H1 (cell line): ENCODE data around the gene KRTAP29-1. TPM values are rescaled to one million over a fixed set of nuclear protein-coding genes. Genes with fewer than 3 reads are reported as not detected.

Source experiments
- CTCF ChIA-PET: fragments of 300-600 bp; sonication (Branson Sonifier 250); formaldehyde crosslinking; loops from one replicate; lab custom pipeline; 2021; ENCODE audit not compliant: partially characterized antibody; lab: Charles Lee
- POLR2A ChIA-PET: fragments of 300-600 bp; sonication (Branson Sonifier 250); formaldehyde crosslinking; loops from one replicate; lab custom pipeline; 2021; ENCODE audit warnings: inconsistent platforms; ENCODE audit not compliant: partially characterized antibody; lab: Charles Lee
- DNase-seq, 2 experiments: peaks; one replicate each; pipeline versions ENCODE4 v3.0.0 to v3.0.0-alpha.2; 2010 to 2022; ENCODE audit warnings: low spot score in 2 of 2, low read depth in 1 of 2, mixed read lengths in 1 of 2
- FAIRE-seq: peaks from 2 replicates; lab custom pipeline; 2011; peaks lifted over from hg19 to GRCh38; lab: Jason Lieb, UNC
- H2AFZ ChIP-seq: 2 replicates; pipeline ENCODE4 v1.8.1; 2012; ENCODE audit warnings: low read length, inconsistent platforms
- H2AK5ac ChIP-seq: 2 replicates; pipeline ENCODE4 v1.6.1; 2013; ENCODE audit warnings: low read depth, low read length
- H2BK120ac ChIP-seq: replicated peaks from 2 replicates; pipeline ENCODE3; 2013; ENCODE audit warnings: low read depth, low read length, inconsistent platforms
- H2BK12ac ChIP-seq: 2 replicates; pipeline ENCODE4 v1.6.1; 2013; ENCODE audit warnings: low read depth, low read length
- H2BK15ac ChIP-seq: 2 replicates; pipeline ENCODE4 v1.6.1; 2013; ENCODE audit warnings: low read length
- H2BK20ac ChIP-seq: 2 replicates; pipeline ENCODE4 v1.6.1; 2013; ENCODE audit warnings: low read length
- H2BK5ac ChIP-seq: 2 replicates; pipeline ENCODE4 v1.6.1; 2013; ENCODE audit warnings: low read depth, low read length
- H3K14ac ChIP-seq: 2 replicates; pipeline ENCODE4 v1.6.1; 2013; ENCODE audit warnings: inconsistent platforms; ENCODE audit not compliant: insufficient read length
- H3K18ac ChIP-seq: 2 replicates; pipeline ENCODE4 v1.6.1; 2013; ENCODE audit warnings: low read length; ENCODE audit errors: extremely low read depth
- H3K23ac ChIP-seq: 2 replicates; pipeline ENCODE4 v1.6.1; 2013; ENCODE audit warnings: inconsistent platforms; ENCODE audit not compliant: insufficient read length
- H3K23me2 ChIP-seq: 2 replicates; pipeline ENCODE4 v1.6.1; 2013; ENCODE audit warnings: low read depth, low read length
- H3K27ac ChIP-seq: 2 replicates; pipeline ENCODE4 v1.6.1; 2011; ENCODE audit warnings: low read depth, low read length, inconsistent platforms
- H3K27me3 ChIP-seq, 4 experiments: replicated peaks in 1 of 4; 1 replicate in 1 of 4; 2 replicates in 3 of 4; pipeline versions ENCODE4 v1.6.1 to v1.8.1; 2011 to 2013; ENCODE audit warnings: low read length in 3 of 4, mild to moderate bottlenecking in 3 of 4, inconsistent platforms in 2 of 4, mixed read lengths in 2 of 4, moderate library complexity in 1 of 4; ENCODE audit not compliant: control insufficient read depth in 3 of 4, insufficient read depth in 3 of 4; ENCODE audit errors: extremely low read depth in 1 of 4
- H3K36me3 ChIP-seq, 4 experiments: 2 replicates each; pipeline versions ENCODE4 v1.6.1 to v1.8.1; 2011 to 2013; ENCODE audit warnings: mild to moderate bottlenecking in 4 of 4, low read length in 3 of 4, moderate library complexity in 2 of 4, control low read depth in 1 of 4, inconsistent platforms in 1 of 4; ENCODE audit not compliant: insufficient read depth in 4 of 4, control insufficient read depth in 2 of 4
- H3K4ac ChIP-seq: replicated peaks from 2 replicates; pipeline ENCODE3; 2013; ENCODE audit warnings: low read length, low read depth, mixed read lengths, inconsistent platforms; ENCODE audit not compliant: insufficient read length
- H3K4me1 ChIP-seq, 4 experiments: replicated peaks in 1 of 4; 1 replicate in 1 of 4; 2 replicates in 3 of 4; pipeline versions ENCODE4 v1.6.1 to v1.8.1; 2011 to 2013; ENCODE audit warnings: low read length in 3 of 4, inconsistent platforms in 2 of 4, mixed read lengths in 1 of 4; ENCODE audit not compliant: insufficient read depth in 4 of 4, control insufficient read depth in 3 of 4
- H3K4me2 ChIP-seq, 2 experiments: 2 replicates each; pipeline versions ENCODE4 v1.6.1 to v1.8.1; 2011 to 2013; ENCODE audit warnings: low read depth in 2 of 2, low read length in 2 of 2, control low read depth in 1 of 2, inconsistent platforms in 1 of 2, mild to moderate bottlenecking in 1 of 2; ENCODE audit not compliant: insufficient read depth in 1 of 2
- H3K4me3 ChIP-seq, 4 experiments: fragments of 200-600, 300-600 bp in 1 of 4; sonication (generic), shearing (Covaris generic), sonication (Bioruptor Twin) in 1 of 4; 2 replicates each; pipeline versions ENCODE4 v1.5.1 to v1.8.1; 2011 to 2016; ENCODE audit warnings: low read length in 4 of 4, low read depth in 3 of 4, control low read depth in 2 of 4, inconsistent platforms in 2 of 4, mild to moderate bottlenecking in 2 of 4, mixed read lengths in 1 of 4, moderate library complexity in 1 of 4; ENCODE audit not compliant: insufficient read depth in 2 of 4; ENCODE audit errors: extremely low read depth in 1 of 4
- H3K56ac ChIP-seq: replicated peaks from 2 replicates; pipeline ENCODE3; 2013; ENCODE audit warnings: low read depth, mild to moderate bottlenecking, mixed read lengths, low read length, inconsistent platforms; ENCODE audit not compliant: insufficient read length
- H3K79me1 ChIP-seq: 2 replicates; pipeline ENCODE4 v1.6.1; 2013; ENCODE audit warnings: low read depth, low read length, control low read depth
- H3K79me2 ChIP-seq, 2 experiments: 2 replicates each; pipeline versions ENCODE4 v1.6.1 to v1.8.1; 2012 to 2013; ENCODE audit warnings: low read length in 2 of 2, mild to moderate bottlenecking in 2 of 2, inconsistent platforms in 1 of 2; ENCODE audit not compliant: insufficient read depth in 2 of 2, control insufficient read depth in 1 of 2
- H3K9ac ChIP-seq, 4 experiments: replicated peaks in 1 of 4; 1 replicate in 1 of 4; 2 replicates in 3 of 4; pipeline versions ENCODE4 v1.6.1 to v1.8.1; 2011 to 2013; ENCODE audit warnings: low read depth in 3 of 4, low read length in 3 of 4, control low read depth in 2 of 4, mild to moderate bottlenecking in 2 of 4, moderate library complexity in 2 of 4, inconsistent platforms in 1 of 4; ENCODE audit errors: extremely low read depth in 1 of 4
- H3K9me3 ChIP-seq, 2 experiments: 2 replicates each; pipeline versions ENCODE4 v1.6.1 to v1.8.1; 2012 to 2013; ENCODE audit warnings: mild to moderate bottlenecking in 2 of 2, moderate library complexity in 2 of 2, control low read depth in 1 of 2, inconsistent platforms in 1 of 2, low read depth in 1 of 2, low read length in 1 of 2, mixed read lengths in 1 of 2; ENCODE audit not compliant: insufficient read depth in 2 of 2
- H4K20me1 ChIP-seq, 2 experiments: replicated peaks in 1 of 2; 2 replicates each; pipeline versions ENCODE3 to v1.8.1; 2011 to 2013; ENCODE audit warnings: inconsistent platforms in 2 of 2, low read length in 2 of 2, mild to moderate bottlenecking in 1 of 2; ENCODE audit not compliant: insufficient read depth in 2 of 2, control insufficient read depth in 1 of 2
- H4K5ac ChIP-seq: 2 replicates; pipeline ENCODE4 v1.6.1; 2013; ENCODE audit warnings: low read length, low read depth, mixed read lengths, inconsistent platforms; ENCODE audit not compliant: insufficient read length
- H4K8ac ChIP-seq: 2 replicates; pipeline ENCODE4 v1.8.0; 2013; ENCODE audit warnings: mild to moderate bottlenecking, moderate library complexity, low read length, inconsistent platforms; ENCODE audit not compliant: insufficient read depth; ENCODE audit errors: extremely low read depth
- H4K91ac ChIP-seq: replicated peaks from 2 replicates; pipeline ENCODE3; 2013; ENCODE audit warnings: low read length, mixed read lengths, inconsistent platforms; ENCODE audit not compliant: insufficient read length
- BCL11A ChIP-seq, 2 experiments: IDR thresholded peaks; one replicate each; pipeline ENCODE4 v1.6.1; 2011; ENCODE audit warnings: low read depth in 2 of 2, low read length in 2 of 2, mild to moderate bottlenecking in 2 of 2
- CBX5 ChIP-seq: fragments of 300-800, 300-1000 bp; sonication (generic); IDR thresholded peaks from 2 replicates; pipeline ENCODE4 v1.7.1; 2016; ENCODE audit warnings: antibody characterized with exemption, low read length, low read depth
- CEBPB ChIP-seq: IDR thresholded peaks from 2 replicates; pipeline ENCODE4 v1.6.1; 2012; ENCODE audit warnings: low read depth, low read length
- EGR1 ChIP-seq: IDR thresholded peaks from 2 replicates; pipeline ENCODE4 v1.6.1; 2011; ENCODE audit warnings: low read depth, low read length, borderline replicate concordance
- MAFK ChIP-seq: IDR thresholded peaks from 2 replicates; pipeline ENCODE4 v1.6.1; 2012; ENCODE audit warnings: low read depth, mild to moderate bottlenecking, improper control_type of control experiment, low read length
- RAD21 ChIP-seq, 2 experiments: IDR thresholded peaks in 1 of 2; conservative IDR thresholded peaks in 1 of 2; 2 replicates each; pipeline ENCODE4 v1.6.1; 2011; ENCODE audit warnings: low read depth in 2 of 2, low read length in 2 of 2, improper control_type of control experiment in 1 of 2, inconsistent platforms in 1 of 2, mild to moderate bottlenecking in 1 of 2, moderate library complexity in 1 of 2
- RFX5 ChIP-seq: IDR thresholded peaks from 2 replicates; pipeline ENCODE4 v1.6.1; 2011; ENCODE audit warnings: low read depth, low read length, improper control_type of control experiment, borderline replicate concordance
- SAP30 ChIP-seq: fragments of 300-600 bp; sonication (generic); IDR thresholded peaks from 2 replicates; pipeline ENCODE4 v1.7.1; 2012; ENCODE audit warnings: low read length, moderate library complexity, mild to moderate bottlenecking, inconsistent platforms; ENCODE audit not compliant: insufficient read depth, insufficient replicate concordance
- WGBS, 2 experiments: shearing (Covaris generic) in 1 of 2; methylation state at CpG; one replicate each; pipeline versions ENCODE4 v1.1.6 to v1.1.7; 2013 to 2015; ENCODE audit warnings: low lambda C conversion rate in 2 of 2, mixed read lengths in 2 of 2, inconsistent platforms in 1 of 2, low coverage in 1 of 2, missing lambda C conversion rate in 1 of 2; ENCODE audit not compliant: insufficient replicate concordance in 2 of 2, insufficient coverage in 1 of 2, insufficient read length in 1 of 2; ENCODE audit errors: extremely low coverage in 1 of 2, missing lambda C conversion rate in 1 of 2; 5-methylcytosine and 5-hydroxymethylcytosine counted together
- polyA plus RNA-seq, 7 experiments: library from polyadenylated mRNA; depleted of rRNA in 3 of 7; stranded (reverse) in 5 of 7; unstranded in 2 of 7; fragments of >200 nt in 5 of 7; fragments of 200-250 nt in 2 of 7; gene quantifications; 1 replicate in 5 of 7; 2 replicates in 1 of 7; 4 replicates in 1 of 7; pipeline versions ENCODE4 v1.2.1 to v1.2.3, GENCODE V29; 2011 to 2013; ENCODE audit warnings: missing spikeins in 2 of 7, mixed read lengths in 2 of 7
- total RNA-seq: library from RNA; stranded (reverse); fragmentation: NEBNext Ultra II Directional; extraction: Animal tissue kit (Norgen Biotek cat#: 25700); gene quantifications from 2 replicates; pipeline ENCODE4 v1.2.1, GENCODE V29; 2021

The KRTAP29-1 gene
- total and polyA plus RNA-seq, 2 of the 8 experiments (the other 6 are each of a cell fraction or from before 2014, with no cell fraction given): not detected

DNA sequence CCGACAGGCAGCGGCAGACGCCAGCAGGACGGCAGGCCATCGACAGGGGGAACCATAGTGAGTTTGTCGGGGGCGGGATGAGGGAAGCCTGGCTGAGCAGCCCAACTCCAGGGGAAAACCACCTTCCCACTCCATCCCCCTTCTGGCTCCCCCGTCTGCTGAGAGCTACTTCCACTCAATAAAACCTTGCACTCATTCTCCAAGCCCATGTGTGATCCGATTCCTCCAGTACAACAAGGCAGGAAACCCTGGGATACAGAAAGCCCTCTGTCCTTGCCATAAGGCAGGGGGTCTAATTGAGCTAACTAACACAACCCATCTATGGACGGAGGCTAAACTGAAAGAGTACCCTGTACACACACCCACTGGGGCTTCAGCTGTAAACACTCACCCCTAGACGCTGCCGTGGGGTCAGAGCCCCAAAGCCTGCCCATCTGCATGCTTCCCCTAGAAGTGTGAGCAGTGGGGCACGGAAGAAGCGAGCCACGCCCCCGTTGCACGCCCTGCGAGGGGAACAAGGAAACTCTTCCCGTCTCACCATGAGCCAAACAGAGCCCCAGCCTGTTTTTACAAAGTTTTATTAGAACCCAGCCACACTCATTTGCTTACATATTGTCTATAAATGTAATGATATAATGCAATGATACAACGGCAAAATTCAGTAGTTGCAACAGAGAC lies 4.1 kb downstream of the KRTAP29-1 start:
- DNase-seq (no peak), FAIRE-seq (no peak)
- no peak overlapping the region for H2BK12ac ChIP-seq
- no peak overlapping the region for H3K56ac ChIP-seq
- no peak overlapping the region for H3K18ac ChIP-seq
- no peaks in the 10 kb centered on the region; a peak in 1 of 7 replicates for H3K4me1 ChIP-seq
- 89% methylated on average over 20 of the region's 20 CpGs; no CpG with 5 or more reads in 1 of the 2 experiments for WGBS, 2 experiments
- no peak overlapping the region for H4K91ac ChIP-seq
- no peak overlapping the region for H3K4me3 ChIP-seq
- H2BK20ac ChIP-seq: no peak overlapping the region
- no peak overlapping the region for H2BK15ac ChIP-seq
- H2AK5ac ChIP-seq: no peak overlapping the region
- no peaks in the 10 kb centered on the region for H3K79me1 ChIP-seq
- no peaks in the 10 kb centered on the region for H3K36me3 ChIP-seq
- H3K27ac ChIP-seq: no peak overlapping the region
- H3K14ac ChIP-seq: no peak overlapping the region
- TF ChIP-seq RFX5 (no peak), MAFK (no peak), RAD21 (IDR thresholded peaks at IDR 0.05 in 1 of 2, conservative IDR thresholded peaks at IDR 0.05 in 1 of 2; ENCODE audit: low read depth in 2 of 2, low read length in 2 of 2) (no peak), CEBPB (no peak), CBX5 (no peak), BCL11A (IDR thresholded peaks at IDR 0.05; ENCODE audit: low read depth in 2 of 2, low read length in 2 of 2) (no peak), EGR1 (no peak), SAP30 (no peak)
- H2BK5ac ChIP-seq: no peak overlapping the region
- no peaks in the 10 kb centered on the region for H3K23me2 ChIP-seq
- no peak overlapping the region for H2AFZ ChIP-seq
- H2BK120ac ChIP-seq: no peak overlapping the region
- no peak overlapping the region for H3K4ac ChIP-seq
- CTCF ChIA-PET: no interaction called here
- H4K20me1 ChIP-seq: no peaks in the 10 kb centered on the region
- H4K5ac ChIP-seq: no peak overlapping the region
- H3K4me2 ChIP-seq: no peak overlapping the region
- no peak overlapping the region for H4K8ac ChIP-seq
- no peaks in the 10 kb centered on the region for H3K79me2 ChIP-seq
- no peak overlapping the region for H3K23ac ChIP-seq
- POLR2A ChIA-PET: no interaction called here
- no peak overlapping the region for H3K9ac ChIP-seq
- no peaks in the 10 kb centered on the region; a peak in 1 of 4 replicates for H3K9me3 ChIP-seq
- H3K27me3 ChIP-seq: no peaks in the 10 kb centered on the region; a peak in 1 of 7 replicates
